SK-N-SH (cell line): Measurements from ENCODE around the gene SPATA2. TPM values are rescaled to one million over a fixed set of nuclear protein-coding genes. Genes with fewer than 3 reads are reported as not detected.

Source experiments
- CTCF ChIA-PET: fragments of 300-600, 350-600 bp; formaldehyde crosslinking; extraction: SDS; loops from one replicate; lab custom pipeline; 2021; lab: Yijun Ruan, JAX
- POLR2A ChIA-PET: fragments of 350-600 bp; sonication (Branson Sonifier 250); formaldehyde crosslinking; extraction: SDS; loops from one replicate; lab custom pipeline; 2020; ENCODE audit warnings: antibody characterized with exemption, inconsistent platforms; lab: Yijun Ruan, JAX
- DNase-seq: peaks from one replicate; pipeline ENCODE4 v3.0.0; 2012
- H2AFZ ChIP-seq: fragments of 200-600 bp; sonication (generic); 2 replicates; pipeline ENCODE4 v1.8.1; 2016; ENCODE audit warnings: antibody characterized with exemption, mild to moderate bottlenecking, low read depth
- H3F3A ChIP-seq: fragments of 200-600 bp; sonication (generic); replicated peaks from 2 replicates; pipeline ENCODE3; 2016; ENCODE audit warnings: antibody characterized with exemption, mild to moderate bottlenecking; ENCODE audit not compliant: insufficient read depth
- H3K27ac ChIP-seq, 2 experiments: fragments of 200-500 bp in 1 of 2; fragments of 200-600 bp in 1 of 2; sonication (Bioruptor generic) in 1 of 2; sonication (generic), shearing (Covaris generic) in 1 of 2; 2 replicates each; pipeline versions ENCODE4 v1.5.1 to v1.6.1; 2014 to 2016; ENCODE audit warnings: low read depth in 2 of 2, inconsistent platforms in 1 of 2, low read length in 1 of 2, mild to moderate bottlenecking in 1 of 2, mixed read lengths in 1 of 2
- H3K27me3 ChIP-seq: fragments of 200-600 bp; sonication (generic), shearing (Covaris generic); 2 replicates; pipeline ENCODE4 v1.6.1; 2016; ENCODE audit warnings: mixed run types; ENCODE audit not compliant: insufficient read depth
- H3K36me3 ChIP-seq, 2 experiments: fragments of 200-500 bp in 1 of 2; fragments of 200-600 bp in 1 of 2; sonication (Bioruptor generic) in 1 of 2; sonication (generic) in 1 of 2; replicated peaks in 1 of 2; 2 replicates each; pipeline versions ENCODE3 to v1.5.1; 2014 to 2016; ENCODE audit warnings: low read length in 1 of 2, mild to moderate bottlenecking in 1 of 2; ENCODE audit not compliant: insufficient read depth in 2 of 2, control insufficient read depth in 1 of 2
- H3K4me1 ChIP-seq, 2 experiments: fragments of 200-500 bp in 1 of 2; fragments of 200-600 bp in 1 of 2; sonication (Bioruptor generic) in 1 of 2; sonication (generic), shearing (Covaris generic) in 1 of 2; 2 replicates each; pipeline versions ENCODE4 v1.5.1 to v1.6.1; 2014 to 2016; ENCODE audit warnings: low read depth in 1 of 2, low read length in 1 of 2, mixed run types in 1 of 2; ENCODE audit not compliant: insufficient read depth in 2 of 2, control insufficient read depth in 1 of 2
- H3K4me2 ChIP-seq: fragments of 200-600 bp; sonication (generic), shearing (Covaris generic); 2 replicates; pipeline ENCODE4 v1.6.1; 2017; ENCODE audit warnings: mixed run types
- H3K4me3 ChIP-seq, 2 experiments: fragments of 200-500 bp in 1 of 2; fragments of 200-600 bp in 1 of 2; sonication (Bioruptor generic) in 1 of 2; sonication (generic), shearing (Covaris generic) in 1 of 2; 2 replicates each; pipeline versions ENCODE4 v1.5.1 to v1.8.1; 2014 to 2016; ENCODE audit warnings: low read depth in 2 of 2, inconsistent platforms in 1 of 2, low read length in 1 of 2, mild to moderate bottlenecking in 1 of 2, mixed read lengths in 1 of 2, moderate library complexity in 1 of 2
- H3K79me2 ChIP-seq: fragments of 200-600 bp; sonication (generic); 2 replicates; pipeline ENCODE4 v1.8.1; 2017; ENCODE audit warnings: mild to moderate bottlenecking; ENCODE audit not compliant: insufficient read depth
- H3K9ac ChIP-seq: fragments of 200-600 bp; sonication (generic); 2 replicates; pipeline ENCODE4 v1.6.1; 2017; ENCODE audit warnings: mixed run types
- H3K9me2 ChIP-seq: fragments of 200-600 bp; sonication (generic); 2 replicates; pipeline ENCODE4 v1.6.1; 2017; ENCODE audit warnings: mixed run types
- H3K9me3 ChIP-seq: fragments of 200-600 bp; sonication (generic); 2 replicates; pipeline ENCODE4 v1.6.1; 2017; ENCODE audit warnings: mixed run types, mild to moderate bottlenecking, moderate library complexity
- H4K20me1 ChIP-seq: fragments of 200-600 bp; sonication (generic); 2 replicates; pipeline ENCODE4 v1.6.1; 2017; ENCODE audit warnings: mild to moderate bottlenecking, mixed run types; ENCODE audit not compliant: insufficient read depth
- CHD2 ChIP-seq: fragments of 150-350 bp; IDR thresholded peaks from 2 replicates; pipeline ENCODE4 v1.6.1; 2018; ENCODE audit warnings: low read length; ENCODE audit not compliant: partially characterized antibody
- CTCF ChIP-seq: fragments of 200-600 bp; sonication (generic); IDR thresholded peaks from 2 replicates; pipeline ENCODE4 v1.6.1; 2017; ENCODE audit warnings: antibody characterized with exemption, mild to moderate bottlenecking, moderate library complexity
- EP300 ChIP-seq, 2 experiments: IDR thresholded peaks; 2 replicates each; pipeline versions ENCODE4 v1.4.0 to v1.6.1; 2012; ENCODE audit warnings: borderline replicate concordance in 1 of 2, low read depth in 1 of 2, low read length in 1 of 2
- EZH2phosphoT487 ChIP-seq: fragments of 200-600 bp; sonication (generic); IDR thresholded peaks from 2 replicates; pipeline ENCODE4 v1.6.1; 2017; ENCODE audit warnings: low read depth, mixed run types, mild to moderate bottlenecking, antibody characterized with exemption, moderate library complexity, borderline replicate concordance
- FOSL2 ChIP-seq: IDR thresholded peaks from 2 replicates; pipeline ENCODE4 v1.4.0; 2012; ENCODE audit warnings: low read depth, mild to moderate bottlenecking, moderate library complexity, borderline replicate concordance
- FOXJ3 ChIP-seq: sonication (generic); formaldehyde crosslinking; IDR thresholded peaks from 2 replicates; pipeline ENCODE4 v1.5.1; 2020; ENCODE audit warnings: mild to moderate bottlenecking, missing genetic modification reagents
- FOXM1 ChIP-seq: IDR thresholded peaks from 2 replicates; pipeline ENCODE4 v1.4.0; 2012; ENCODE audit warnings: low read depth, mild to moderate bottlenecking
- GABPA ChIP-seq: IDR thresholded peaks from 2 replicates; pipeline ENCODE4 v1.4.0; 2012; ENCODE audit warnings: low read depth, mild to moderate bottlenecking
- GATA2 ChIP-seq: sonication (generic); formaldehyde crosslinking; IDR thresholded peaks from 2 replicates; pipeline ENCODE4 v1.5.0; 2020; ENCODE audit warnings: mild to moderate bottlenecking, missing genetic modification reagents
- IRF3 ChIP-seq: fragments of 150-350 bp; IDR thresholded peaks from 2 replicates; pipeline ENCODE4 v1.6.1; 2016; ENCODE audit warnings: mild to moderate bottlenecking, low read depth, low read length
- MEF2A ChIP-seq: IDR thresholded peaks from 2 replicates; pipeline ENCODE4 v1.4.0; 2012; ENCODE audit warnings: low read depth, borderline replicate concordance
- NFIC ChIP-seq: IDR thresholded peaks from 2 replicates; pipeline ENCODE4 v1.4.0; 2012; ENCODE audit warnings: borderline replicate concordance
- NRF1 ChIP-seq: IDR thresholded peaks from 2 replicates; pipeline ENCODE4 v1.6.1; 2012; ENCODE audit warnings: low read depth, mild to moderate bottlenecking, low read length
- POLR2AphosphoS5 ChIP-seq: IDR thresholded peaks from 2 replicates; pipeline ENCODE4 v1.6.1; 2012; ENCODE audit warnings: low read depth, low read length
- RAD21 ChIP-seq: IDR thresholded peaks from 2 replicates; pipeline ENCODE4 v1.6.1; 2012; ENCODE audit warnings: mild to moderate bottlenecking, low read length
- RCOR1 ChIP-seq: fragments of 150-350 bp; IDR thresholded peaks from 2 replicates; pipeline ENCODE4 v1.6.1; 2017; ENCODE audit warnings: antibody characterized with exemption, low read length
- SIN3A ChIP-seq: IDR thresholded peaks from 2 replicates; pipeline ENCODE4 v1.6.1; 2012; ENCODE audit warnings: low read depth, mild to moderate bottlenecking, low read length, moderate library complexity, borderline replicate concordance
- SMC3 ChIP-seq: IDR thresholded peaks from 2 replicates; pipeline ENCODE4 v1.6.1; 2012; ENCODE audit warnings: low read depth, low read length, improper control_type of control experiment
- TAF1 ChIP-seq: IDR thresholded peaks from 2 replicates; pipeline ENCODE4 v1.6.1; 2012; ENCODE audit warnings: low read depth, mild to moderate bottlenecking, low read length, moderate library complexity, borderline replicate concordance
- TEAD4 ChIP-seq: IDR thresholded peaks from 2 replicates; pipeline ENCODE4 v1.4.0; 2012; ENCODE audit warnings: mild to moderate bottlenecking, borderline replicate concordance; ENCODE audit not compliant: insufficient read depth
- YY1 ChIP-seq: IDR thresholded peaks from 2 replicates; pipeline ENCODE4 v1.4.0; 2012; ENCODE audit warnings: low read depth, mild to moderate bottlenecking
- ZBTB33 ChIP-seq: IDR thresholded peaks from 2 replicates; pipeline ENCODE4 v1.4.0; 2012; ENCODE audit warnings: low read depth, borderline replicate concordance
- WGBS: methylation state at CpG from one replicate; pipeline ENCODE4 v1.1.6; 2017; ENCODE audit warnings: low lambda C conversion rate; 5-methylcytosine and 5-hydroxymethylcytosine counted together
- polyA plus RNA-seq, 3 experiments: library from polyadenylated mRNA; depleted of rRNA; stranded (reverse); fragments of >200 nt; gene quantifications; 2 replicates each; pipeline ENCODE4 v1.2.3, GENCODE V29; 2012
- TF ChIP-seq, protein P1 (sequence below): IDR thresholded peaks from 2 replicates; pipeline ENCODE4 v1.4.0; 2012; ENCODE audit warnings: low read depth

The SPATA2 gene
- polyA plus RNA-seq, 1 of the 3 experiments (the other 2 are of a cell fraction), result 7.2 TPM

DNA sequence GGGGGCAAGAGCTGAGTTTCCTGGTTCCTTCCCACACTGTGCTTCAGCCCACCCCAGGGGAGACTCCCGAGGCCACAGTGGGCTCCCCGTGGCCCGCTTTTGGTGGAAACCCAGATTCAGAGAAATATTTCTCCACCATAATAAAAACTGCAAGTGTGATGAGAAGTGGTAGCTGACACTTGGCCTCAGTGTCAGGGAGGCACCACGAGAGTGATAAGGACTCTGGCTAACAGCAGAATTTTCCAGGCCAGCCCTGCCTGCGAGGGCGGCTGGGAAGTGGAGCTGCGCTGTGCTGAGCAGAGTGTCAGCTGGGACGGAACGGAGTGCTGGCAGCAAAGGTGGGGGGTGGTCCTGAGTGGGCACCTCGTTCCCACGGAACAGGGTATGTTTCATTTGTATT lies 22.5 kb downstream of the SPATA2 start:
- ChIA-PET CTCF (interaction anchor here (1.1 to 9.6 kb wide), 6 partner anchors 47 to 352 kb away, joined by 3 to 131 read pairs (median 5); no protein-coding TSS in a partner anchor), POLR2A (no interaction called here)
- no peak overlapping the region for H3K4me3 ChIP-seq
- peaks cover 5% of the 10 kb centered on the region for H3F3A ChIP-seq
- H3K9ac ChIP-seq, result no peak overlapping the region
- H2AFZ ChIP-seq, result no peak overlapping the region
- peaks cover 0 to 8% of the 10 kb centered on the region in 2 experiments; a peak in 1 of 4 replicates for H3K4me1 ChIP-seq
- no peak for TF ChIP-seq FOSL2
- TF ChIP-seq TAF1, result no peak
- TF ChIP-seq POLR2AphosphoS5, result no peak
- TF ChIP-seq GABPA, result no peak
- no peak for TF ChIP-seq FOXJ3 (CRISPR knock-in tag)
- no peak for TF ChIP-seq MEF2A
- TF ChIP-seq EZH2phosphoT487, result no peak
- TF ChIP-seq SMC3, result no peak
- no peak for TF ChIP-seq GATA2 (CRISPR knock-in tag)
- no peak for TF ChIP-seq CTCF
- no peak for TF ChIP-seq YY1
- no peak for TF ChIP-seq CHD2
- no peak for TF ChIP-seq SIN3A
- no peak for TF ChIP-seq TEAD4
- no peak for TF ChIP-seq RCOR1
- no peak for TF ChIP-seq NRF1
- no peak overlapping the region for H3K4me2 ChIP-seq
- H3K9me3 ChIP-seq, result no peaks in the 10 kb centered on the region
- H3K79me2 ChIP-seq, result no peaks in the 10 kb centered on the region
- H3K27me3 ChIP-seq, result no peaks in the 10 kb centered on the region
- no peak overlapping the region for H3K27ac ChIP-seq
- H3K9me2 ChIP-seq, result no peaks in the 10 kb centered on the region
- DNase-seq, result no peak
- peaks cover 0 to 3% of the 10 kb centered on the region in 2 experiments for H3K36me3 ChIP-seq
- WGBS, result 94% methylated on average over 8 of the region's 11 CpGs
- H4K20me1 ChIP-seq, result 0 out of 2 replicates have a peak, but pooled peaks cover 5% of the 10 kb centered on the region

- Histone ChIP-seq H4K20me1 (0 out of 2 replicates have a peak, but pooled peaks cover 5% of the 10 kb centered on the region), H3K4me1 (peaks cover 0 to 8% of the 10 kb centered on the region in 2 experiments; a peak in 1 of 4 replicates), H3K9me2 (no peaks in the 10 kb centered on the region), H3K36me3 (peaks cover 0 to 4% of the 10 kb centered on the region in 2 experiments), H3K9me3 (no peaks in the 10 kb centered on the region), H3K4me2 (no peak overlapping the region), H2AFZ (no peak overlapping the region), H3K27me3 (no peaks in the 10 kb centered on the region), H3K27ac (no peak overlapping the region), H3K9ac (no peak overlapping the region), H3K79me2 (no peaks in the 10 kb centered on the region), H3F3A (peaks cover 5% of the 10 kb centered on the region), H3K4me3 (no peak overlapping the region)
- DNase-seq, result no peak
- 87% methylated on average over 4 of the region's 9 CpGs for WGBS
- POLR2A ChIA-PET, result interaction anchor here (1.3 kb wide), 1 partner anchor 80 kb away, joined by 3 read pairs; the partner anchor contains the start of gene SLC9A8
- CTCF ChIA-PET, result interaction anchor here (1.1 to 9.6 kb wide), 6 partner anchors 14 to 350 kb away, joined by 3 to 131 read pairs (median 4); no protein-coding TSS in a partner anchor
- TF ChIP-seq, protein P1, sequence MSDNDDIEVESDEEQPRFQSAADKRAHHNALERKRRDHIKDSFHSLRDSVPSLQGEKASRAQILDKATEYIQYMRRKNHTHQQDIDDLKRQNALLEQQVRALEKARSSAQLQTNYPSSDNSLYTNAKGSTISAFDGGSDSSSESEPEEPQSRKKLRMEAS, result no peak
- TF ChIP-seq NFIC (no peak), EP300 (IDR thresholded peaks at IDR 0.05; ENCODE audit: borderline replicate concordance in 1 of 2, low read depth in 1 of 2, low read length in 1 of 2) (no peak), FOXM1 (no peak), MEF2A (no peak), RAD21 (no peak), ZBTB33 (no peak), IRF3 (no peak), YY1 (no peak)
Observed at GRCh38 chr20:49892260-49892659, 23.1 kb downstream of the SPATA2 start.
